KBM-7 (cell line): ENCODE results near the gene ARHGAP23.

Source experiments
- DNase-seq: peaks from one replicate; pipeline ENCODE4 v3.0.0-alpha.2; 2015
- in situ Hi-C: fragments of 300-500 bp; cut with MboI; formaldehyde crosslinking; loops from 2 replicates; pipeline ENCODE4 v1.14.3; 2020; ENCODE audit warnings: low sequenced_read_pairs, low pct_unique_long_range_greater_than_20kb, mixed read lengths

ARHGAP23 gene

DNA sequence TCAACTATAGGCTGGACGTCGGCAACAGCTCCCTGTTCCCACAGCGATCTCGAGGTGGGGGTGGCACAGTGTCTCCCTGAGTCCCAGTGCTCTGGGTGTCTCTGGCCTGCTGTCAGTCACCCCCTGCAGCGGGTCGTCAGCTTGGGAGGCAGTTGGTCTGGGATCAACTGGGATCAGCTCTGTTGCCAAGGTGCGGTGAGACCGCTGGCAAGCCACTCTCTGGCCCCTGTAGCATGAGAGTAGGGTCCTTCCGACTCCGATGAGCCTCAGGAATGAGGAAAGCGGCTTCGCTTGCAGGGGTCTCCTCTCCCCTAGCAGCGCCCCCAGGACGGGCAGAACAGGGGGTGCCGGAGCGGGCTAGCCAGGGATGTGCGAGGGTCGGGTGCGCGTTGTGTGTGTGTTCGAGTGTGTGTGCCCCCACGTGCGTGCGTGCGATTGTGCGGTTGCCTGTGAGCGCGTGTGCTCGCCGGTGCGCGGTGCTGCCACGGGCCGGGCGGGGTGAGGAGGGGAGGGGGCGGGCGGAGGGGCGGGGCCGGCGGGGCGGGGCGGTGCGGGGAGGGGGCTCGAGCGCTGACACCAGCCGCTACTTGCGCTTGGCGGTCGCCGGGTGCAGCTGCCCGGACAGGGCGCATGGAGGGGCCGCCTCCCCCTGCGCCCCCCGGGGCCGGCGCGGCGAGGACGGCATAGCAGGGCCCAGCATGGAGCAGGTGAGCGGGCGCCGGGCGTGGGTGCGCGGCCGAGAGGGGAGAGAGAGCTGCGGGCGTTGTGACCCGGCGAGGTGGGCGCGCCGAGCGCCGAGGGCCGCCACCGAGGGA lies 9.4 kb upstream of the ARHGAP23 start:
- in situ Hi-C loops: no loop called here
- no peak for DNase-seq

GRCh38 chr17:38419508-38419981 lies 8.7 kb upstream of the ARHGAP23 start:
- no peak for DNase-seq
- in situ Hi-C loops: no loop called here

DNA sequence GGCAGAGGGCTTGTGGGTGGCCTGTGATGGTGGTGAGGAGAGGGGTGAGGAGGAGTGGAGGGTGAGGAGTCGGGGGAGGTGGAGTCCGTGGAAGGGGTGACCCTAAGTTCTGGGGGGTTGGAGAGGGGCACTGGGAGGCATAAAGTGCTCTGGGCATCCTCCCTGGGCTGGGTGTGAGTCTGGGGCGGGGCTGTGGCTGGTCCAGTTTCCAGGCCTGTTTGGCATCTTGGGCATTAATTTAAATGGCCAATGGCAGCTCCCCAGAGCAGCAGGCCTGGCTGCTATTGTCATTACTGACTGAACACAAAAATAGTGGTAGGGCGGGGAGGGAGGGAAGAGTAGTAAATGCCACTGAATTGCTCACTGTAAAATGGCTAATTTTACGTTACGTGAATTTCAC lies 7.7 kb upstream of the ARHGAP23 start:
- in situ Hi-C loops: no loop called here
- no peak for DNase-seq

GRCh38 chr17:38421171-38421841 lies 7.0 kb upstream of the ARHGAP23 start:
- DNase-seq: no peak
- in situ Hi-C loops: no loop called here

GRCh38 chr17:38421871-38422827 lies 6.1 kb upstream of the ARHGAP23 start:
- DNase-seq: no peak

GRCh38 chr17:38424297-38424972 lies 3.8 kb upstream of the ARHGAP23 start:
- in situ Hi-C loops: no loop called here
- no peak for DNase-seq

More at GRCh38 chr17:38421871-38422827, 6.1 kb upstream of the ARHGAP23 start:
- in situ Hi-C loops: no loop called here

DNA sequence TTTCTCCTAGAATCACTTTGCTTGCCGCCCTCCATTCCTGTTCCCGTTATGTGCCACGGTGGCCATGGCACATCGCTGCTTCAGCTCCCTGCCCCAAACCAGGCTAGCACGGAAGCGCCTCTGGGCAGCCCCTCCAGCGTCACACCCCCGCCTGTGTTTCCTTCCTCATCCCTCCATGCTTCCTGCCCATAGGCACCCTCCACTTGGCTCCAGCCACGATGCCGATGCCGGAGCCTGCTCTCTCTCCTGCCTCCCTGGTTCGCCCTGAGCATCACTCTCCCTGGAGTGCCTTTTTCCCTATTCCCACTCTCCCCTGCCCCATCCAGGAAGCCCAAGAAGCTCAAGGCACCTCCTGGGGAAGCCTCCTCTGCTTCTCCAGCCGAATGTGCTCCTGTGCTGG lies 3.2 kb upstream of the ARHGAP23 start:
- in situ Hi-C loops: no loop called here
- DNase-seq: no peak

- DNase-seq: no peak
- in situ Hi-C loops: no loop called here
These were observed 2.5 kb upstream of the ARHGAP23 start for GRCh38 chr17:38425744-38426143.

DNA sequence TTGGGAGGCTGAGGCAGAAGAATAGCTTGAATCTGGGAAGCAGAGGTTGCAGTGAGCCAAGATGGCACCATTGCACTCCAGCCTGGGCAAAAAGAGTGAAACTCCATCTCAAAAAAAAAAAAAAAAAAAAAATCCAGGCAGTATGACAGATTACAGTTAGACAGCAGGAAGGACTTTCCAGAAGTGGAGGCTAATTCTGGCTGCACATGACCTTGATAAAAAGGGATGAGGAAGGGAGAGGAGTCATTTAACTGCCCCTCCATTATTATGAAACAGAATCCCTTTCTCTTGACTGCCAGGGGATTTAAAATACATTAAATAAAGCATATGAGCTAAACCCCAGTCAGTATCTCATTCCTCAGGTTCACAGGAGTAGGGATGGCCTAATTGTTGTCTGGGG lies 1.8 kb upstream of the ARHGAP23 start:
- in situ Hi-C loops: no loop called here
- no peak for DNase-seq

DNA sequence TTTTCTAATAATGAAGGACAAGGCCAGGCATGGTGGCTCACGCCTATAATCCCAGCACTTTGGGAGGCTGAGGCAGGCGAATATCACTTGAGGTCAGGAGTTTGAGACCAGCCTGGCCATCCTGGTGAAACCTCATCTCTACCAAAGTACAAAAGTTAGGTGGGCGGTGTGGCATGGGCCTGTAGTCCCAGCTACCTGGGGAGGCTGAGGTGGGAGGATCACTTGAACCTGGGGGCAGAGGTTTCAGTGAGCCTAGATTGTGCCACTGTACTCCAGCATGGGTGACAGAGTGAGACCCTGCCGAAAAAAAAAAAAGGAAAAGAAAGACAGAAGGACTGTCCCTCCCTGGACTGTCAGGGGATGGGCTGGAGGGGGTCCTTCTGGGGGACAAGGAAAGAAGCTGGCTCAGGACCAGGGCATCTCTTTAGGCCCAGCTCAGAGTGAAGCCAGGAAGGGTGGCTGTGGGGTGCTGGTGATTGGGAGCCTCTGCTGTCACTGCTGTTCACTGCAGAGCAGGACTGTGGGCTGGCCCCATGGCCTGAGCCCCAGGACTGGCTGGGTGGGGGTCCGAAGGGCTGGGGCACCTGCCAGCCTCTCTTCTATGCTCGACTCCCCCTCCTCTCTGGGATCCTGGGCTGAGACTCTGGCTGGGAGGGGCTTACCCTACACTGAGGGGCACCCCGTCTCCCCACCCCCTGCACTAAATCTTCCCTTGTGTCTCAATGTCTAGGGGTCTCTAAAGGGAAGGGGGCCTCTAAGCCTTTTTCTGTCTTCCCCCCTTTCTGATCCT lies 909 bp upstream of the ARHGAP23 start:
- DNase-seq: no peak
- in situ Hi-C loops: no loop called here

- DNase-seq: peak; percentile 42
- in situ Hi-C loops: no loop called here
These were observed 543 bp downstream of the ARHGAP23 start for GRCh38 chr17:38428643-38429371.

DNA sequence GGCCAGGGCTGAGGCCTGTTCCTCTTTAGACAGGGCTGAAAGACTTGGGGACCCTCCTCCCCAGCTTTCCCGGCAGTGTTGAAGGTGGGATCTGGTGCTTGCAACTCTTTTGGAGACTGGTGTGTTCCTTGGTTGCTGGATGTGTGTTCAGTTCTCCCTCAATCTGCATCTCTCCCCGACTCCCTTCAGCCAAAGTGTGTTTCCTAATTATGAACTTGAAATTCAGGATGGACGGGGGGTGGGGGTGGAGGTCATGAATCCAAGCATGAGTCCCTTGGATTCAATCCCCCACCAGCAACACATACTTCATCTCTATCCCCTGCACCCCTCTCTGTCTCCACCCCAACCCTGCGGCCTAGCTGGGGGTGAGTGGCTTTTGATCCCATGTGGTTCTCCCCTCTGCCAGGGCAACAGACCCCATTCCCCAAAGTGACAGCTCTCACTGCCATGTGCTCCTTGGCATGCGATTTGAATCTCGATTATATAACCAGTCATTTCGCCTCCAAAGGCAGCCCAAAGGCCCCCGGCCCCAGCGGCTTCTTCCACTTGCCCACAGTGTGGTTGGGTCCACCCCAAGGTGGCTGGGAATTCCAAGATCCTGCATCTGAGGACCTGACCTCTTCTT lies 1.3 kb downstream of the ARHGAP23 start:
- DNase-seq: no peak

DNA sequence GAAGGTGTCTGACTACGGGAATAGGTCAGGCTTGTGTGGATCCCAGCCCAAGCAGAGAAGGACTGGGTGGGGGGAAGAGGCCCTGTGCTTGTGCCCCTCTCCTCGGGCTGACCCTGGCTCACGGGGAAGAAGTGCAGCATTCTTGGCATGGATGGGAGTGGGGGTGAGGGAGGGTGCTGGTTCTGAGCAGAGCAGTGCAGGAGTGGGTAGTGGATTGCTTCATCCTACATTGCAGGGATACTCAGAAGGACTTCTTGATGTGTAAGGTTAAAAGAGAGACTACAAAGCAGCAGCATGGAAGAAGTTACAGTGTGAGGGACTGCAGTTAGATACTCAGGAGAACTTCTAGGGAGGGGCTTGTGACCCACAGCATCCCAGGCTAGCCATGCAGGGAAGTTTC lies 2.1 kb downstream of the ARHGAP23 start:
- DNase-seq: no peak
- in situ Hi-C loops: no loop called here

More for the DNA sequence above, 1.3 kb downstream of the ARHGAP23 start:
- in situ Hi-C loops: no loop called here

- in situ Hi-C loops: no loop called here
- DNase-seq: no peak
These were observed 2.6 kb downstream of the ARHGAP23 start for GRCh38 chr17:38430822-38431221.

- in situ Hi-C loops: no loop called here
- DNase-seq: no peak
These were observed 3.3 kb downstream of the ARHGAP23 start for GRCh38 chr17:38431346-38432145.

GRCh38 chr17:38434178-38434665 lies 6.0 kb downstream of the ARHGAP23 start:
- DNase-seq: no peak
- in situ Hi-C loops: no loop called here
